HCT116 (cell line): ENCODE measurements around the gene KRT33B. TPM values are rescaled to one million over a fixed set of nuclear protein-coding genes. Genes with fewer than 3 reads are reported as not detected.

Experiments used
- ATAC-seq: fragments of 200-7000 bp; cut with Tn5 transposase; 2 replicates; pipeline ENCODE4 v1.9.1; 2020; ENCODE audit warnings: mild to moderate bottlenecking, moderate library complexity
- BruUV-seq: library from RNA; stranded (reverse); fragments of 400-500 nt; replicated peaks from 2 replicates; lab custom pipeline; 2021; lab: Mats Ljungman, UMichigan
- CTCF ChIA-PET: fragments of 300-600 bp; sonication (Branson Sonifier 250); formaldehyde crosslinking; loops from one replicate; lab custom pipeline; 2021; ENCODE audit warnings: antibody characterized with exemption; lab: Charles Lee
- POLR2A ChIA-PET: fragments of 300-600, 350-600 bp; sonication (Branson Sonifier 250); formaldehyde crosslinking; loops from one replicate; lab custom pipeline; 2021; ENCODE audit warnings: antibody characterized with exemption; lab: Charles Lee
- RAD21 ChIA-PET, 2 experiments: fragments of 300-600 bp; sonication (Branson Sonifier 250); formaldehyde crosslinking; loops; one replicate each; lab custom pipeline; 2023; ENCODE audit warnings: low total read pairs in 2 of 2; ENCODE audit not compliant: uncharacterized antibody in 2 of 2, unreplicated experiment in 2 of 2, low non-redundant PET in 1 of 2; lab: Charles Lee
- DNase-seq: peaks from one replicate; pipeline ENCODE4 v3.0.0-alpha.2; 2010; ENCODE audit warnings: low read depth, low spot score
- H2AFZ ChIP-seq: fragments of 200-600 bp; shearing (Covaris generic), sonication (generic); 2 replicates; pipeline ENCODE4 v1.6.1; 2017; ENCODE audit warnings: low read depth, mixed run types, mixed read lengths, antibody characterized with exemption, low read length; ENCODE audit not compliant: poor library complexity, severe bottlenecking
- H3K27ac ChIP-seq: 2 replicates; pipeline ENCODE4 v1.5.1; 2012; ENCODE audit warnings: low read depth, low read length
- H3K27me3 ChIP-seq: fragments of 200-600 bp; sonication (generic); 2 replicates; pipeline ENCODE4 v1.6.1; 2016; ENCODE audit warnings: mixed run types, low read length, mixed read lengths; ENCODE audit not compliant: insufficient read depth
- H3K36me3 ChIP-seq, 2 experiments: fragments of 200-500 bp in 1 of 2; fragments of 200-600 bp in 1 of 2; sonication (Bioruptor generic) in 1 of 2; sonication (generic) in 1 of 2; 2 replicates each; pipeline versions ENCODE4 v1.5.1 to v1.6.1; 2014 to 2016; ENCODE audit warnings: low read length in 2 of 2, inconsistent platforms in 1 of 2, mixed read lengths in 1 of 2, mixed run types in 1 of 2; ENCODE audit not compliant: insufficient read depth in 2 of 2, control insufficient read depth in 1 of 2
- H3K4me1 ChIP-seq, 2 experiments: fragments of 200-600 bp in 1 of 2; sonication (generic) in 1 of 2; 2 replicates each; pipeline versions ENCODE4 v1.5.1 to v1.6.1; 2012 to 2017; ENCODE audit warnings: low read length in 2 of 2, inconsistent platforms in 1 of 2, mild to moderate bottlenecking in 1 of 2, mixed read lengths in 1 of 2, mixed run types in 1 of 2, moderate library complexity in 1 of 2; ENCODE audit not compliant: insufficient read depth in 2 of 2, control insufficient read depth in 1 of 2
- H3K4me2 ChIP-seq: fragments of 200-600 bp; sonication (generic); 2 replicates; pipeline ENCODE4 v1.6.1; 2017; ENCODE audit warnings: mixed run types, low read length, mixed read lengths
- H3K4me3 ChIP-seq, 2 experiments: fragments of 200-600 bp in 1 of 2; sonication (generic) in 1 of 2; replicated peaks in 1 of 2; 2 replicates each; pipeline ENCODE4 v1.5.1; 2011 to 2016; ENCODE audit warnings: low read length in 2 of 2, control low read depth in 1 of 2, low read depth in 1 of 2, mild to moderate bottlenecking in 1 of 2, mixed read lengths in 1 of 2, mixed run types in 1 of 2
- H3K79me2 ChIP-seq: fragments of 200-600 bp; sonication (generic); 2 replicates; pipeline ENCODE4 v1.6.1; 2017; ENCODE audit warnings: mild to moderate bottlenecking, mixed run types, low read length, moderate library complexity, mixed read lengths; ENCODE audit not compliant: insufficient read depth
- H3K9ac ChIP-seq: fragments of 200-600 bp; sonication (generic); 2 replicates; pipeline ENCODE4 v1.6.1; 2016; ENCODE audit warnings: low read length, mixed read lengths
- H3K9me2 ChIP-seq: fragments of 200-600 bp; sonication (generic), shearing (Covaris generic); 2 replicates; pipeline ENCODE4 v1.6.1; 2017; ENCODE audit warnings: mixed run types, mild to moderate bottlenecking, moderate library complexity; ENCODE audit not compliant: insufficient read depth
- H3K9me3 ChIP-seq, 2 experiments: fragments of 200-500 bp in 1 of 2; fragments of 200-600 bp in 1 of 2; sonication (Bioruptor generic) in 1 of 2; sonication (generic) in 1 of 2; 2 replicates each; pipeline ENCODE4 v1.6.1; 2014 to 2017; ENCODE audit warnings: low read length in 2 of 2, mixed read lengths in 2 of 2, inconsistent platforms in 1 of 2, low read depth in 1 of 2, mild to moderate bottlenecking in 1 of 2, mixed run types in 1 of 2, moderate library complexity in 1 of 2; ENCODE audit not compliant: control insufficient read depth in 1 of 2, insufficient read depth in 1 of 2
- H4K20me1 ChIP-seq: fragments of 200-600 bp; sonication (generic), shearing (Covaris generic); 2 replicates; pipeline ENCODE4 v1.6.1; 2017; ENCODE audit warnings: mixed run types, mild to moderate bottlenecking, moderate library complexity; ENCODE audit not compliant: insufficient read depth
- CBX3 ChIP-seq: IDR thresholded peaks from 2 replicates; pipeline ENCODE4 v1.6.1; 2012; ENCODE audit warnings: low read depth
- ELF1 ChIP-seq: IDR thresholded peaks from 2 replicates; pipeline ENCODE4 v1.6.1; 2012; ENCODE audit warnings: low read depth, borderline replicate concordance
- EZH2phosphoT487 ChIP-seq: fragments of 200-600 bp; IDR thresholded peaks from 2 replicates; pipeline ENCODE4 v1.6.1; 2018; ENCODE audit warnings: antibody characterized with exemption, borderline replicate concordance
- POLR2AphosphoS5 ChIP-seq: IDR thresholded peaks from 2 replicates; pipeline ENCODE4 v1.6.1; 2011; ENCODE audit warnings: mild to moderate bottlenecking, low read depth, low read length, moderate library complexity
- RAD21 ChIP-seq: IDR thresholded peaks from 2 replicates; pipeline ENCODE4 v1.6.1; 2012; ENCODE audit warnings: low read depth, mild to moderate bottlenecking
- SP1 ChIP-seq: IDR thresholded peaks from 2 replicates; pipeline ENCODE4 v1.6.1; 2012; ENCODE audit warnings: low read depth
- YY1 ChIP-seq: IDR thresholded peaks from 2 replicates; pipeline ENCODE4 v1.6.1; 2011; ENCODE audit warnings: low read length, low read depth, moderate library complexity, mild to moderate bottlenecking; ENCODE audit not compliant: insufficient replicate concordance; ENCODE audit errors: extremely low read depth
- ZNF274 ChIP-seq: fragments of 200-500 bp; sonication (Bioruptor generic); IDR thresholded peaks from 2 replicates; pipeline ENCODE4 v1.6.1; 2014; ENCODE audit warnings: mild to moderate bottlenecking, low read depth, low read length, inconsistent platforms
- intact Hi-C: fragments of 100-400 bp; cut with micrococcal nuclease; formaldehyde crosslinking; loops from 2 replicates; pipeline ENCODE4 v1.10.0; 2022
- total RNA-seq: library from RNA; stranded (reverse); gene quantifications from one replicate; pipeline ENCODE4 v1.2.1, GENCODE V29; 2021; ENCODE audit not compliant: unreplicated experiment
- TF ChIP-seq, protein P1 (sequence below): IDR thresholded peaks from 2 replicates; pipeline ENCODE4 v1.6.1; 2012
- TF ChIP-seq, protein P2 (sequence below): IDR thresholded peaks from 2 replicates; pipeline ENCODE4 v1.6.1; 2011; ENCODE audit warnings: mild to moderate bottlenecking, low read length, moderate library complexity; ENCODE audit not compliant: insufficient replicate concordance; ENCODE audit errors: extremely low read depth

Gene KRT33B
- total RNA-seq, 1 experiment from 2014 or later = not detected

GRCh38 chr17:41415833-41416335, 46.3 kb upstream of the KRT33B start:
- H3K36me3 ChIP-seq = no peaks in the 10 kb centered on the region
- H3K27ac ChIP-seq = no peak overlapping the region
- intact Hi-C loops = loop anchor here (10.0 kb wide), 1 partner anchor 79 kb away; no protein-coding TSS in a partner anchor
- H3K4me1 ChIP-seq = peaks cover 15 to 40% of the 10 kb centered on the region in 2 experiments
- H4K20me1 ChIP-seq = no peaks in the 10 kb centered on the region
- H3K4me3 ChIP-seq = no peak overlapping the region
- H3K79me2 ChIP-seq = no peaks in the 10 kb centered on the region
- H3K9ac ChIP-seq = no peak overlapping the region
- TF ChIP-seq SP1 = no peak
- TF ChIP-seq YY1 = no peak
- no peak for TF ChIP-seq ZNF274
- TF ChIP-seq, protein P1, sequence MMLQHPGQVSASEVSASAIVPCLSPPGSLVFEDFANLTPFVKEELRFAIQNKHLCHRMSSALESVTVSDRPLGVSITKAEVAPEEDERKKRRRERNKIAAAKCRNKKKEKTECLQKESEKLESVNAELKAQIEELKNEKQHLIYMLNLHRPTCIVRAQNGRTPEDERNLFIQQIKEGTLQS = no peak
- no peak for TF ChIP-seq POLR2AphosphoS5
- TF ChIP-seq, protein P2, sequence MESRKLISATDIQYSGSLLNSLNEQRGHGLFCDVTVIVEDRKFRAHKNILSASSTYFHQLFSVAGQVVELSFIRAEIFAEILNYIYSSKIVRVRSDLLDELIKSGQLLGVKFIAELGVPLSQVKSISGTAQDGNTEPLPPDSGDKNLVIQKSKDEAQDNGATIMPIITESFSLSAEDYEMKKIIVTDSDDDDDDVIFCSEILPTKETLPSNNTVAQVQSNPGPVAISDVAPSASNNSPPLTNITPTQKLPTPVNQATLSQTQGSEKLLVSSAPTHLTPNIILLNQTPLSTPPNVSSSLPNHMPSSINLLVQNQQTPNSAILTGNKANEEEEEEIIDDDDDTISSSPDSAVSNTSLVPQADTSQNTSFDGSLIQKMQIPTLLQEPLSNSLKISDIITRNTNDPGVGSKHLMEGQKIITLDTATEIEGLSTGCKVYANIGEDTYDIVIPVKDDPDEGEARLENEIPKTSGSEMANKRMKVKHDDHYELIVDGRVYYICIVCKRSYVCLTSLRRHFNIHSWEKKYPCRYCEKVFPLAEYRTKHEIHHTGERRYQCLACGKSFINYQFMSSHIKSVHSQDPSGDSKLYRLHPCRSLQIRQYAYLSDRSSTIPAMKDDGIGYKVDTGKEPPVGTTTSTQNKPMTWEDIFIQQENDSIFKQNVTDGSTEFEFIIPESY = no peak
- no peak for TF ChIP-seq CBX3
- TF ChIP-seq ELF1 = no peak
- TF ChIP-seq RAD21 = no peak
- no peak for TF ChIP-seq EZH2phosphoT487
- ChIA-PET RAD21 (no interaction called here), CTCF (no interaction called here), POLR2A (no interaction called here)
- ATAC-seq = no peak
- H3K9me2 ChIP-seq = no peaks in the 10 kb centered on the region
- no peaks in the 10 kb centered on the region for H3K9me3 ChIP-seq
- DNase-seq = no peak
- no peaks in the 10 kb centered on the region for H3K27me3 ChIP-seq
- H3K4me2 ChIP-seq = peak overlapping the region; percentile 2; the same call in 1 of the 2 replicates
- H2AFZ ChIP-seq = no peak overlapping the region
- BruUV-seq = no TSS peak
